GM08714 (cell line): ENCODE measurements around the gene MLXIPL.
"Not testable (repeated sequence)": the region's sequence is repeated elsewhere in the genome, so short reads cannot be mapped to it uniquely, and the experiment has no call there.

Experiments
- H3K4me3 ChIP-seq: fragments of 200-500 bp; sonication (Bioruptor generic); 2 replicates; pipeline ENCODE4 v1.5.1; 2014; ENCODE audit warnings: mild to moderate bottlenecking, low read length, inconsistent platforms
- ZNF274 ChIP-seq: IDR thresholded peaks from 2 replicates; pipeline ENCODE4 v1.6.1; 2012; ENCODE audit warnings: mild to moderate bottlenecking, low read depth, low read length

The MLXIPL gene

GRCh38 chr7:73593207-73594045, 30.9 kb downstream of the MLXIPL start:
- no peak for TF ChIP-seq ZNF274

DNA sequence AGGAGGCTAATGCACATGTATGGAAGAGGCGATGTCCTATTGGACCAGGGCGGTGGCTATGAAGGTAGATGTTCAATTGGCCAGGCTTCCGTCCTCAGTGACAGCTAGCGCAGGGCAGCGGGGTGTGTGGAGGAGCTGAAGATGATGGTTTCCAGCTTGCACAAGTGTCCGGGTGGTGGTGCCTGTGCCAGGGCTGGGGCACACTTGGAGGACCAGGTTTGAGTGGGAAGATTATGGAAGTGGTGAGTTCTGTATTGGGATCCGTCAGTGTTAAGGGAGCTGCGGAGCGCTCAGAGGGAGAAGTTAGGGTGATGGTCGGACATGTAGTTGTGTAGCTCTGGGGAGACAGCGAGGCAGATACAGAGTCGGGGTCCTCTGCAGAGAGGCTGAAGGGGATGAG, 37.4 kb downstream of the MLXIPL start:
- H3K4me3 ChIP-seq, result no peak overlapping the region
- TF ChIP-seq ZNF274, result no peak

More at GRCh38 chr7:73593207-73594045, 30.9 kb downstream of the MLXIPL start:
- H3K4me3 ChIP-seq, result no peak overlapping the region

- H3K4me3 ChIP-seq, result no peak overlapping the region
Measured at GRCh38 chr7:73585196-73585595, 39.1 kb downstream of the MLXIPL start.

GRCh38 chr7:73582664-73583202, 41.6 kb downstream of the MLXIPL start:
- no peak overlapping the region for H3K4me3 ChIP-seq
- no peak for TF ChIP-seq ZNF274

More at GRCh38 chr7:73585196-73585595, 39.1 kb downstream of the MLXIPL start:
- no peak for TF ChIP-seq ZNF274

DNA sequence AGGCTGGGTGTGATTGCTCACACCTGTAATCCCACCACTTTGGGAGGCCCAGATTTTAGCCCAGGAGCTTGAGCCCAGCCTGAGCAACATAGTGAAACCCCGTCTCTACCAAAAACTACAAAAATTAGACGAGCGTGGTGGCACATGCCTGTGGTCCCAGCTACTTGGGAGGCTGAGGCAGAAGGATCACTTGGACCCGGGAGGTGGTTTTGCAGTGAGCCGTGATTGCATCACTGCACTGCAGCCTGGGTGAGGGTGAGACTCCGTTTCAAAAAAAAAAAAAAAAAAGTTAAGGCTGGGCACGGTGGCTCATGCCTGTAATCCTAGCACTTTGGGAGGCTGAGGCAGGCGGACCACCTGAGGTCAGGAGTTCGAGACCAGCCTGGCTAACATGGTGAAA, 43.3 kb downstream of the MLXIPL start:
- H3K4me3 ChIP-seq, result not testable (repeated sequence)

DNA sequence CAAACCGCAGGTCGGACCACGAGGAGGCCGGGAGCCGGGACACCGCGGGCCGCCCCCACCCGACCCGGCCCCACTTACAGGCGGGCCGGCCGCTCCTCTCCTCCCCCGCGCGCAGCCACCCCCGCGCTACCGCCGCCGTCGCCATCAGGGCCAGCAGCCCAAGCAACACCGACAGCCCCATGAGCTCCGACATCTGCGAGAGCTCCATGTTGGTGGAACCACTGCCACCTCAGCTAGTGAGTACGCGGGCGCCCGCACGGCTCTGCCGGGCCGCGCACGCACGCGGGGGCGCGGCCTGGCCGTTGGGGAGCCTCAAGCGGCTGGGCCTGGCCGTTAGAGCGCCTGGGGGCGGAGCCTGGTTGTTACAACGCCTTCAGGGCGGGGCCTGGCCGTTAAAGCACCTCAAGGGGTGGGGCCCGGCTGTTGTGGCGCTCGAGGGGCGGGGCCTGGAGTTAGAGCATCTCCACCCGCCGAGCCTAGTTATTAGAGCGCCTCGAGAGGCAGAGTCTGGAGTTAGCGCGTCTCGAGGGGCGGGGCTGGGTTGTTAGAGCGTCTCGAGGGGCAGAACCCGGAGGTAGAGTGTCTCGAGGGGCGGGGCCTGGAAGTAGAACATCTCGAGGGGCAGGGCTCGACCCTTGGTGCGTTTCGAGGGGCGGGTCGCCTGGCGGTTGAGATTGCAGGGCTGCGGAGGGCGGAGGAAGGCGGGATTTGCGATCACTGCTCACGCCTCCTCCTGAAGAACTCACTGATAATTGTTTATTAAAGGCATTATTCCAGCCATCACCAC, 45.8 kb downstream of the MLXIPL start, which contains the start of gene TBL2:
Gene TBL2, minus strand, starts transcription at position 238 of the 787 bp plus-strand sequence. Its CDS starts 30 bp downstream, at position 208.
- TF ChIP-seq ZNF274, result no peak
- H3K4me3 ChIP-seq, result peak within 1 kb of the TSS; percentile 76

DNA sequence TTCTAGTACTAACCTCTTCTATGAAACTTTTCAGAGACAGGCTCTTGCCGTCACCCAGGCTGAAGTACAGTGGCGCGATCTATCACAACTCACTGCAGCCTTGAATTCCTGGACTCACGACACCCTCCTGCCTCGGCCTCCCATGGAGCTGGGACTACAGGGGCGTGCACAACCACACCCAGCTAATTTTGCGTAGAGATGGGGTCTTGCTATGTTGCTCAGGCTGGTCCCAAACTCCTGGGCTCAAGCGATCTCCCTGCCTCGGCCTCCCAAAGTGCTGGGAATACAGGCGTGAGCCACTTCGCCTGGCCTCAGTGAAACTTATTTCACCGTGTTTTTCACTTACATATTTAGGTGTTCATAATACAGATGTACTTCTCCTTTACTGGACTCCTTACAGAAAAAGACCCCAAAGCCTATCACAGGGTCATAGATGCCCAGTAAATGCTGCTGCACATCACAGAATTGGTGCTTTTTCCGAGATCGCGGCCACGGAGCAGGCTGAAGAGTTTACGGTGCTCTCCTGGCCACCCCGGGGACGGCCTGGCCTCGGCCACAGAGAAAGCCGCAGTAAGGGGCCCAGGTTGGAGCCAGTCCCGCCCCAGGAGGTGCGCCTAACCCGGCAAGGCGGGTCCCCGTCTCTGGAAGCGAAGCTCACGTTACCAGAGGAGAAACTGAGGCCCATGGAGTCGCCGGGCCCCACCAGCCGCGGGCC, 46.5 kb downstream of the MLXIPL start:
- TF ChIP-seq ZNF274, result no peak
- H3K4me3 ChIP-seq, result peak overlapping the region; percentile 76

DNA sequence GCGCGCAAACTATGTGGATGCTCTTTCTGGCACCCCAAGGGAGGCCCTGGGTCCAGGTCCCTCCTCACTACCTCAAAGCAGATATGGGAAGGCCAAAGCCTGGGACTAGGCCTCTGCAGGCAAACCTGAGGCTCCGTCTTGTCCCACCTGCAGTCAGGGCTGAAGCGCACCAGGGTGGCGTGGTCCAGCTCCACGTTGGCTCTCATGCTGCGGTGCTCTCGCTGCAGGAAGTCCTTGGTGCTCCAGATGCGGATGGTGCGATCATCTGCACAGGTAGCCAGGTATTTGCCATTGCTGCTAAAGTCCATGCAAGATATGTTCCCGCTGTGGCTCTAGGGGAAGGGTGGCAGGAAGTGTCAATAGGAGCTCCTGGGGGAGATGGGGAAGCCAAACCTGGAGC, 50.5 kb downstream of the MLXIPL start:
- H3K4me3 ChIP-seq, result no peak overlapping the region
- no peak for TF ChIP-seq ZNF274

DNA sequence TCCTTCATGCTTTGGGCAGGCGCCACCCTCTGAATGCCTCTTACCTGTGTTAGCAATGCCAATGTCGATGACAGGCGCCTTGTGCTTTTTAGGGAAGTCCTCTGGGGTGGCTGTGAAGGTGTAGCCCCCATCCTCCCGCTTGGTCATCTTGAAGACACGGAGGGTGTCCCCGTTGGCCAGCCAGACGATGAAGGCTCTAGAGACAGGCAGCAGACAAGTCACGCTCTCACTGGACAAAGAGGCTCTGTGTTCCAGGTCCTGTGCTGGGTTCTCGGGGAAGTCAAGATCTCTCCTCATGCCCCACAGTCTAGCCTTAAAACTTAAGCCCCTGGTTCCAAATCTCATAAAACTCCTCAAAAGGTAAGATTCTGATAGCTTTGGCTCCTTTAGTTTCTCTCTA, 51.0 kb downstream of the MLXIPL start:
- no peak for TF ChIP-seq ZNF274
- no peak overlapping the region for H3K4me3 ChIP-seq

- TF ChIP-seq ZNF274, result no peak
- no peak overlapping the region for H3K4me3 ChIP-seq
Measured at GRCh38 chr7:73572767-73573186, 51.5 kb downstream of the MLXIPL start.

- no peak overlapping the region for H3K4me3 ChIP-seq
- no peak for TF ChIP-seq ZNF274
Measured at GRCh38 chr7:73570977-73571376, 53.3 kb downstream of the MLXIPL start.

GRCh38 chr7:73570521-73570920, 53.8 kb downstream of the MLXIPL start:
- H3K4me3 ChIP-seq, result no peak overlapping the region
- TF ChIP-seq ZNF274, result no peak

DNA sequence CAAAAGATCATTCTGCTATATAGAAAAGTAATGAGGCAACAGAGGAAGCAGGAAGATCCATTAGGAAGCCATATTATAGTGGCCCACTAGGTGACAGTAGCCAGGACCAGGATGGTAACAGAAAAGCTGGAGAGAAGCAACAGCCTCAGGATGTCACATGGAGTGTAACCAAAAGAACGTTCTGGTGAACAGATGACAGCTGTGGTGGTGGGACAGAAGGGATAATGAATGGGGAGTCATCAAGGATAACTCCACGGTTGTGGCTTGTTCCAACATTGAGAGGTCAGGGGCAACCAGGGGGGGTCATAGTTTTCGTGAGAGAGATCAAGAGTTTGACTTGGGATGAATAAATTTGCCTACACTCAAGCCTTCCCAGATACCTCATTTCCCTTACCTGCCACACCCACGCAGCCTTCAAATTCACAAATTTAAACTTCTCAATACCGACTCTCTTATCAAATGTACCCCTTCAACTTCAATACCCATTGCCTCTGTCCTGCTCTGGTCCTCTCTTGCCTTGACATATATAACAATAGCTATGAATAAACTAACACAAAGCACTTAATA, 55.2 kb downstream of the MLXIPL start:
- no peak for TF ChIP-seq ZNF274
- no peak overlapping the region for H3K4me3 ChIP-seq
